ENCODE results near the gene PISD.
"Not testable (repeated sequence)": the region's sequence is repeated elsewhere in the genome, so short reads cannot be mapped to it uniquely, and the experiment has no call there.

DNA sequence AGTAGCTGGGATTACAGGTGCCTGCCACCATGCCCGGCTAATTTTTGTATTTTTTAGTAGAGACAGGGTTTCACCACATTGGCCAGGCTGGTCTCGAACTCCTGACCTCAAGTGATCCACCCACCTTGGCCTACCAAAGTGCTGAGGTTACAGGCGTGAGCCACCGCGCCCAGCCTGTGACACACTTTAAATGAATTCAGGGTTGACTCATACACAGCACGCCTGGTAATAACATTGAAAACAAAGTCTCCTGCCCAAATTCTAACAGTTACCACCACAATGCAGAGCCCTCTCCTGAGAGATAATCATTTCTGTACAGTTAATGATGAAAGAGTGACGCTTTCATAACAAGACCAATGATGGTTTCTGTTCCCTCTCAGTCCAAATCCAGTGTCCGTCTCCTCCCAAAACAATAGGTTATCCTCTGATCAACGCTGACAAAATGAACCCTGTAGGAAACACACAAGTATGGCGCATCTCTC, 1.1 kb downstream of the PISD start:
- TF ChIP-seq EZH2phosphoT487 (IDR thresholded peaks at IDR 0.05; ENCODE audit: borderline replicate concordance, low read length); CTCF (conservative IDR thresholded peaks at IDR 0.05; ENCODE audit: low read depth, low read length); EZH2 (IDR thresholded peaks at IDR 0.05; ENCODE audit: low read length, unreplicated experiment): not testable (repeated sequence)
